ENCODE results near the gene PCGF3.
"Not testable (repeated sequence)": the region's sequence is repeated elsewhere in the genome, so short reads cannot be mapped to it uniquely, and the experiment has no call there.

Gene PCGF3

DNA sequence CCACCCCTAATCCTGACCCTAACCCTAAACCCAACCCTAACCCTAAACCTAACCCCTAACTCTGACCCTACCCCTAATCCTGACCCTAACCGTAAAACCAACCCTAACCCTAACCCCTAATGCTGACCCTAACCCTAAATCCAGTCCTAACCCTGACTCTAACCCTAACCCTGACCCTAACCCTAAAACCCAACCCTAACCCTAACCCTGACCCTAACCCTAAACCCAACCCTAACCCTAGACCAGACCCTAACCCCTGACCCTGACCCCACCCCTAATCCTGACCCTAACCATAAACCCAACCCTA, 708 bp upstream of the PCGF3 start:
- Histone ChIP-seq H3K9ac (ENCODE audit: low read length) (peak overlapping the region; percentile 91), H3K4ac (ENCODE audit: low read depth in 1 of 2, low read length in 2 of 2) (no peak overlapping the region), H3K4me3 (ENCODE audit: insufficient read depth in 1 of 2, low read depth in 1 of 2, low read length in 2 of 2) (peak overlapping the region in 1 of 2 experiments; percentile 86), H3K4me1 (ENCODE audit: control insufficient read depth, insufficient read depth, low read depth, low read length) (peaks cover 29% of the 10 kb centered on the region), H3K14ac (ENCODE audit: low read length in 2 of 2) (no peak overlapping the region), H2AK5ac (ENCODE audit: low read length, severe bottlenecking) (peak overlapping the region; percentile 30), H2BK120ac (ENCODE audit: low read depth, low read length) (no peak overlapping the region), H2BK15ac (ENCODE audit: low read depth, poor library complexity, severe bottlenecking) (peak overlapping the region; percentile 4), H3K23ac (ENCODE audit: low read length in 2 of 2) (no peak overlapping the region), H3K36me3 (ENCODE audit: control insufficient read depth in 1 of 2, insufficient read depth in 2 of 2, low read depth in 1 of 2, low read length in 2 of 2) (peaks cover 0 to 7% of the 10 kb centered on the region in 2 experiments), H3K27me3 (ENCODE audit: control insufficient read depth in 1 of 2, insufficient read depth in 1 of 2, low read length in 2 of 2) (peaks cover 0 to 15% of the 10 kb centered on the region in 2 experiments), H3K4me2 (ENCODE audit: low read length, poor library complexity, severe bottlenecking) (peak overlapping the region; percentile 47), H2AFZ (ENCODE audit: low read depth, low read length) (no peak overlapping the region), H3K27ac (ENCODE audit: low read length, poor library complexity, severe bottlenecking) (no peak overlapping the region), H4K8ac (ENCODE audit: low read length) (peak overlapping the region; percentile 71), H4K91ac (ENCODE audit: low read length) (peak overlapping the region; percentile 34), H3K79me1 (replicated peaks; ENCODE audit: low read length, poor library complexity, severe bottlenecking) (peaks cover 3% of the 10 kb centered on the region), H2BK5ac (ENCODE audit: low read depth, low read length, poor library complexity, severe bottlenecking) (no peak overlapping the region), H3K18ac (ENCODE audit: low read depth in 1 of 2, low read length in 2 of 2) (peak overlapping the region; percentile 1 to 9), H2BK12ac (ENCODE audit: low read length in 2 of 2) (peak overlapping the region in 1 of 2 experiments; percentile 2), H3K9me3 (ENCODE audit: control insufficient read depth, low read length) (no peaks in the 10 kb centered on the region)
- WGBS = 96% methylated on average over 1 of the region's 1 CpG
- no peak for DNase-seq

DNA sequence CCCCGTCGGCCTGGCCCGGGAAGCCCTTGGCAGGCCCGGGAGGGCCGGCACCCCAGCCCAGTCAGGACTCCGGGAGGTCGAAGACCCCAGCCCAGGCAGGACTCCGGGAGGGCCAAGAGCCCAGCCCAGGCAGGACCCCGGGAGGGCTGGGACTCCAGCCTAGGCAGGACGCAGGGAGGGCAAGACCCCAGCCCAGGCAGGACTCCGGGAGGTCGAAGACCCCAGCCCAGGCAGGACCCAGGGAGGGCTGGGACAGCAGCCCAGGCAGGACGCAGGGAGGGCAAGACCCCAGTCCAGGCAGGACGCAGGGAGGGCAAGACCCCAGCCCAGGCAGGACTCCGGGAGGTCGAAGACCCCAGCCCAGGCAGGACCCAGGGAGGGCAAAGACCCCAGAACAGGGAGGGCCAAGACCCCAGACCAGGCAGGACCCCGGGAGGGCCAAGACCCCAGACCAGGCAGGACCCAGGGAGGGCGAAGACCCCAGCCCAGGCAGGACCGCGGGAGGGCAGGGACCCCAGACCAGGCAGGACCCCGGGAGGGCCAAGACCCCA, 526 bp downstream of the PCGF3 start:
- peak overlapping the region; percentile 2 for H2AK5ac ChIP-seq (ENCODE audit: low read length, severe bottlenecking)
- peak overlapping the region; percentile 92 to 95 for H3K14ac ChIP-seq (ENCODE audit: low read length in 2 of 2)
- not testable (repeated sequence) for H3K27ac ChIP-seq (ENCODE audit: low read length, poor library complexity, severe bottlenecking); H2BK12ac ChIP-seq (ENCODE audit: low read length in 2 of 2); H3K79me1 ChIP-seq (replicated peaks; ENCODE audit: low read length, poor library complexity, severe bottlenecking); DNase-seq; H2AFZ ChIP-seq (ENCODE audit: low read depth, low read length); H2BK15ac ChIP-seq (ENCODE audit: low read depth, poor library complexity, severe bottlenecking); H3K9me3 ChIP-seq (ENCODE audit: control insufficient read depth, low read length)
- H2BK120ac ChIP-seq (ENCODE audit: low read depth, low read length) = peak overlapping the region; percentile 65
- peaks cover 3 to 16% of the 10 kb centered on the region in 2 experiments for H3K36me3 ChIP-seq (ENCODE audit: control insufficient read depth in 1 of 2, insufficient read depth in 2 of 2, low read depth in 1 of 2, low read length in 2 of 2)
- peak overlapping the region; percentile 96 for H4K91ac ChIP-seq (ENCODE audit: low read length)
- peak overlapping the region; percentile 90 to 91 for H3K4me3 ChIP-seq (ENCODE audit: insufficient read depth in 1 of 2, low read depth in 1 of 2, low read length in 2 of 2)
- peaks cover 0 to 15% of the 10 kb centered on the region in 2 experiments for H3K27me3 ChIP-seq (ENCODE audit: control insufficient read depth in 1 of 2, insufficient read depth in 1 of 2, low read length in 2 of 2)
- peak overlapping the region; percentile 5 for H4K8ac ChIP-seq (ENCODE audit: low read length)
- 13% methylated on average over 21 of the region's 21 CpGs for WGBS
- H3K9ac ChIP-seq (ENCODE audit: low read length) = peak overlapping the region; percentile 99
- peaks cover 34% of the 10 kb centered on the region for H3K4me1 ChIP-seq (ENCODE audit: control insufficient read depth, insufficient read depth, low read depth, low read length)
- peak overlapping the region in 1 of 2 experiments; percentile 6 for H3K23ac ChIP-seq (ENCODE audit: low read length in 2 of 2)
- peak overlapping the region; percentile 68 for H3K4me2 ChIP-seq (ENCODE audit: low read length, poor library complexity, severe bottlenecking)
- peak overlapping the region; percentile 10 to 89 for H3K4ac ChIP-seq (ENCODE audit: low read depth in 1 of 2, low read length in 2 of 2)
- peak overlapping the region; percentile 95 to 96 for H3K18ac ChIP-seq (ENCODE audit: low read depth in 1 of 2, low read length in 2 of 2)
- peak overlapping the region; percentile 88 for H2BK5ac ChIP-seq (ENCODE audit: low read depth, low read length, poor library complexity, severe bottlenecking)

DNA sequence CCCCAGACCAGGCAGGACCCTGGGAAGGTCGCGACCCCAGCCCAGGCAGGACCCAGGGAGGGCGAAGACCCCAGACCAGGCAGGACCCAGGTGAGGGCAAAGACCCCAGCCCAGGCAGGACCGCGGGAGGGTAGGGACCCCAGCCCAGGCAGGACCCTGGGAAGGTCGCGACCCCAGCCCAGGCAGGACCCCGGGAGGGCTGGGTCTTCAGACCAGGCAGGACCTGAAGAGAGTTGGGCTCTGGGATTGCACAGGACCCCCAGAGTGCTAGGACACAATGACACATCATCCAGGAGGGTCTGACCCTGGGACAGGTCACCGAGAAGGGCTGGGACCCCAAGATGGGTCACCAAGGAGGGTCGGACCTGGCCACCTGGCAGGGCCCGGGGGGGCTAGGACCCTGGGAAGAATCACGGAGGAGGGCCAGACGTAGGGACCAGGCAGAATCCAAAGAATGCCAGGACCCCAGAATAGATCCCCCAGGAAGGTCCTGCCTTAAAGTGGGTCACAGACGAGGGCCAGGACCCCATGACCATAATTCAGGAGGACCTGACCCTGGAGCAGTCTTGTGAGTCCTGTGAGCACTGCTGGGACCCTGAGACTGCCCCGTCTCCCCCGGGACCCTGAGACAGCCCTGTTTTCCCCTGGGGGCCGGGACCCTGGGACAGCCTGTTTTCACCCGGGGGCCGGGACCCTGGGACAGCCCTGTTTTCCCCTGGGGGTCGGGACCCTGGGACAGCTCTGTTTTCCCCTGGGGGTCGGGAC, 1.4 kb downstream of the PCGF3 start:
- H3K27ac ChIP-seq (ENCODE audit: low read length, poor library complexity, severe bottlenecking) = no peak overlapping the region
- H3K18ac ChIP-seq (ENCODE audit: low read depth in 1 of 2, low read length in 2 of 2) = no peak overlapping the region
- peak overlapping the region; percentile 99 for H3K9ac ChIP-seq (ENCODE audit: low read length)
- peak overlapping the region; percentile 89 for H3K4me2 ChIP-seq (ENCODE audit: low read length, poor library complexity, severe bottlenecking)
- peaks cover 3 to 16% of the 10 kb centered on the region in 2 experiments for H3K36me3 ChIP-seq (ENCODE audit: control insufficient read depth in 1 of 2, insufficient read depth in 2 of 2, low read depth in 1 of 2, low read length in 2 of 2)
- no peak overlapping the region for H2AFZ ChIP-seq (ENCODE audit: low read depth, low read length)
- no peak overlapping the region for H2BK5ac ChIP-seq (ENCODE audit: low read depth, low read length, poor library complexity, severe bottlenecking)
- DNase-seq = no peak
- no peak overlapping the region for H3K23ac ChIP-seq (ENCODE audit: low read length in 2 of 2)
- no peak overlapping the region for H2BK120ac ChIP-seq (ENCODE audit: low read depth, low read length)
- H3K79me1 ChIP-seq (replicated peaks; ENCODE audit: low read length, poor library complexity, severe bottlenecking) = peaks cover 3% of the 10 kb centered on the region
- H3K4me3 ChIP-seq (ENCODE audit: insufficient read depth in 1 of 2, low read depth in 1 of 2, low read length in 2 of 2) = peak overlapping the region; percentile 90 to 91
- no peak overlapping the region for H2BK15ac ChIP-seq (ENCODE audit: low read depth, poor library complexity, severe bottlenecking)
- H3K4me1 ChIP-seq (ENCODE audit: control insufficient read depth, insufficient read depth, low read depth, low read length) = peaks cover 34% of the 10 kb centered on the region
- no peak overlapping the region for H3K4ac ChIP-seq (ENCODE audit: low read depth in 1 of 2, low read length in 2 of 2)
- no peak overlapping the region for H2BK12ac ChIP-seq (ENCODE audit: low read length in 2 of 2)
- H4K8ac ChIP-seq (ENCODE audit: low read length) = no peak overlapping the region
- H4K91ac ChIP-seq (ENCODE audit: low read length) = no peak overlapping the region
- peaks cover 0 to 15% of the 10 kb centered on the region in 2 experiments for H3K27me3 ChIP-seq (ENCODE audit: control insufficient read depth in 1 of 2, insufficient read depth in 1 of 2, low read length in 2 of 2)
- H3K14ac ChIP-seq (ENCODE audit: low read length in 2 of 2) = peak overlapping the region in 1 of 2 experiments; percentile 96
- no peak overlapping the region for H2AK5ac ChIP-seq (ENCODE audit: low read length, severe bottlenecking)
- no peaks in the 10 kb centered on the region for H3K9me3 ChIP-seq (ENCODE audit: control insufficient read depth, low read length)
- WGBS = 89% methylated on average over 21 of the region's 21 CpGs

DNA sequence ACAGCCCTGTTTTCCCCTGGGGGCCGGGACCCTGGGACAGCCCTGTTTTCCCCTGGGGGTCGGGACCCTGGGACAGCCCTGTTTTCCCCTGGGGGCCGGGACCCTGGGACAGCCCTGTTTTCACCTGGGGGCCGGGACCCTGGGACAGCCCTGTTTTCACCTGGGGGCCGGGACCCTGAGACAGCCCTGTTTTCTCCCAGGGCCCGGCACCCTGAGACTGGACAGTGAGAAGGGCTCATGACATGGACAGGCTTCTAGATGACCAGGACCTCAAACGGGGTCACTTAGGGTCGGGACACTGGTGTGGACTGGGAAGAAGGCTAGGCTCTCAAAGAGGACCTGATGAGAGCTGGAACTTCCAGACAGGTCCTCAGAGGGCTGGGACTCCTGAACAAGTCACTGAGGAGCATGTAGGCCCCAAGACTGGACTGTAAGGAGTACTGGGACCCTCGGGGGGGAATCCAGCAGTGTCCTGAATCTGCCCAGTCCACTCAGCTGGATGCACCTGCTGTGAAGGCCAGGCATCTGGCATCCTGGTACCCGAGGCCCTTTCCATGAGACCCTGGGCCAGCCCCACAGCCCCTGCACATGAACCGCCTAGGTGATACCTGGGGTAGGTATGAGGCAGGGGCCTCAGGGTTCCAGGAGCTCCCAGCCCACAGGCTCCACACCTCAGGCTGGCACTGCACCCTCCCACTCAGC, 2.4 kb downstream of the PCGF3 start:
- no peak overlapping the region for H4K8ac ChIP-seq (ENCODE audit: low read length)
- no peak overlapping the region for H2AK5ac ChIP-seq (ENCODE audit: low read length, severe bottlenecking)
- H3K9ac ChIP-seq (ENCODE audit: low read length) = no peak overlapping the region
- H3K27me3 ChIP-seq (ENCODE audit: control insufficient read depth in 1 of 2, insufficient read depth in 1 of 2, low read length in 2 of 2) = peaks cover 0 to 8% of the 10 kb centered on the region in 2 experiments
- no peak overlapping the region for H2AFZ ChIP-seq (ENCODE audit: low read depth, low read length)
- no peak overlapping the region for H3K23ac ChIP-seq (ENCODE audit: low read length in 2 of 2)
- H3K18ac ChIP-seq (ENCODE audit: low read depth in 1 of 2, low read length in 2 of 2) = no peak overlapping the region
- peaks cover 3% of the 10 kb centered on the region for H3K79me1 ChIP-seq (replicated peaks; ENCODE audit: low read length, poor library complexity, severe bottlenecking)
- 98% methylated on average over 11 of the region's 11 CpGs for WGBS
- H4K91ac ChIP-seq (ENCODE audit: low read length) = no peak overlapping the region
- H2BK120ac ChIP-seq (ENCODE audit: low read depth, low read length) = no peak overlapping the region
- peak overlapping the region in 1 of 2 experiments; percentile 44 for H3K4me3 ChIP-seq (ENCODE audit: insufficient read depth in 1 of 2, low read depth in 1 of 2, low read length in 2 of 2)
- peaks cover 37% of the 10 kb centered on the region for H3K4me1 ChIP-seq (ENCODE audit: control insufficient read depth, insufficient read depth, low read depth, low read length)
- peak overlapping the region in 1 of 2 experiments; percentile 1 for H3K14ac ChIP-seq (ENCODE audit: low read length in 2 of 2)
- no peak overlapping the region for H3K27ac ChIP-seq (ENCODE audit: low read length, poor library complexity, severe bottlenecking)
- H2BK15ac ChIP-seq (ENCODE audit: low read depth, poor library complexity, severe bottlenecking) = no peak overlapping the region
- H3K4ac ChIP-seq (ENCODE audit: low read depth in 1 of 2, low read length in 2 of 2) = no peak overlapping the region
- H2BK5ac ChIP-seq (ENCODE audit: low read depth, low read length, poor library complexity, severe bottlenecking) = no peak overlapping the region
- no peaks in the 10 kb centered on the region for H3K9me3 ChIP-seq (ENCODE audit: control insufficient read depth, low read length)
- H3K36me3 ChIP-seq (ENCODE audit: control insufficient read depth in 1 of 2, insufficient read depth in 2 of 2, low read depth in 1 of 2, low read length in 2 of 2) = peaks cover 3 to 19% of the 10 kb centered on the region in 2 experiments
- peak overlapping the region; percentile 51 for H3K4me2 ChIP-seq (ENCODE audit: low read length, poor library complexity, severe bottlenecking)
- DNase-seq = no peak
- H2BK12ac ChIP-seq (ENCODE audit: low read length in 2 of 2) = no peak overlapping the region

Data from mesenchymal stem cell (in vitro differentiated cells and primary cell).